Stimulated activated CD8-positive, alpha-beta memory T cell treated with anti-CD3 and anti-CD28 coated beads, Interleukin-2, amount 100 ng/mL, for 48 hours (primary cell): ENCODE data around the gene ZNF444.

Source experiments
- DNase-seq, 2 donors: peaks; one replicate each; pipeline ENCODE4 v3.0.0-alpha.2; 2020; ENCODE audit warnings: low read depth in 2 of 2

The ZNF444 gene

DNA sequence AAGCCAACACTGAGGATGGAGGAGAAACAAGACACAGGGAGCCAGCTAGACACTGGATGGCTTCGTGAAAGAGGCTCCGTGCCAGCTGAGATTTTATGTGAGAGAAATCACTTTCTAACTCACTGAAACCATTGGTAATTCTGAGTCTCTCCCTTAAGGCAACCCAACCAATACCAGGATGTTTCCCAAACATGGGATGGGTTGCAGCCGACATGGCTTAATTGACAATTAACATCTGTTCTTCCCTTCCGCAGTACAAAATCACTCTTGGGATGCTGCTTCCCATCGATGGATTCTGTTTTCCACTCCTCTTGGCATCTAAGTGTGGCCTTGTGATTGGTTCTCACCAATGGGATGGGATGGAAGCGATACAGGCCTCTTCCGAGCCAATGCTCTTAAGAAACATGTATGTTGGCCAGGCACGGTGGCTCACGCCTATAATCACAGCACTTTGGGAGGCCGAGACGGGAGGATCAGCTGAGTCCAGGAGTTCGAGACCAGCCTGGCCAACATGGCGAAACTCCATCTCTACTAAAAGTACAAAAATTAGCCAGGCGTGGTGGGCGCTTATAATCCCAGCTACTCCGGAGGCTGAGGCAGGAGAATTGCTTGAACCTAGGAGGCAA, 17.7 kb upstream of the ZNF444 start:
- DNase-seq, result no peak

- no peak for DNase-seq
These were observed 16.5 kb upstream of the ZNF444 start for GRCh38 chr19:56124578-56124977.

- no peak for DNase-seq
These were observed 15.1 kb upstream of the ZNF444 start for GRCh38 chr19:56125806-56126590.

- DNase-seq, result no peak
These were observed 13.9 kb upstream of the ZNF444 start for GRCh38 chr19:56126983-56127780.

- no peak for DNase-seq
These were observed 11.1 kb upstream of the ZNF444 start for GRCh38 chr19:56130006-56130405.

GRCh38 chr19:56131651-56132050, 9.4 kb upstream of the ZNF444 start:
- no peak for DNase-seq

DNA sequence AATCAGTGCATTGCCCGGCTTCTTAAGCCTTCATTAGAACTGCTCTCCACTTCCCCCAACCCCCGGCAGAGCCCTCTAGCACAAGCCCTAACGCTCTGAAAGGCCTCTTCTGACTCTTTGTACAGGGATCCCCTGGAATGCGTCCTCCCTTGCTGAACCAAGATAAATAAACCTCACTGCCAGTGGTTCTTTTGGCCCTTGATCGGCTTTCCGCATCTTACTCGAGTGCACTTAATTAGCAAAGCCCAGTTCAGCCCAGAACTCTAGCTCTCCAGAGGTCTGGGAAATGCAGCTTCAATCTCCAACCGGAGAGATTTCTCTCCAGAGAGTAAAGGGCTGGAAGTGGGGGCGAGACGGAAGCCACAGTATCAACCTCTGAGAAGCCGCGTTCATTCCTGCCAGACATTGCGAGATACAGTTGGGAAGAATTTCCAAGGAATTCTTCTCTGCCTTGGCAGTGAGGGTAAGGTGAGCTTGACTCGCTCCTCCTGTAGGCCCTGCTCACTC, 8.7 kb upstream of the ZNF444 start:
- DNase-seq, result no peak

DNA sequence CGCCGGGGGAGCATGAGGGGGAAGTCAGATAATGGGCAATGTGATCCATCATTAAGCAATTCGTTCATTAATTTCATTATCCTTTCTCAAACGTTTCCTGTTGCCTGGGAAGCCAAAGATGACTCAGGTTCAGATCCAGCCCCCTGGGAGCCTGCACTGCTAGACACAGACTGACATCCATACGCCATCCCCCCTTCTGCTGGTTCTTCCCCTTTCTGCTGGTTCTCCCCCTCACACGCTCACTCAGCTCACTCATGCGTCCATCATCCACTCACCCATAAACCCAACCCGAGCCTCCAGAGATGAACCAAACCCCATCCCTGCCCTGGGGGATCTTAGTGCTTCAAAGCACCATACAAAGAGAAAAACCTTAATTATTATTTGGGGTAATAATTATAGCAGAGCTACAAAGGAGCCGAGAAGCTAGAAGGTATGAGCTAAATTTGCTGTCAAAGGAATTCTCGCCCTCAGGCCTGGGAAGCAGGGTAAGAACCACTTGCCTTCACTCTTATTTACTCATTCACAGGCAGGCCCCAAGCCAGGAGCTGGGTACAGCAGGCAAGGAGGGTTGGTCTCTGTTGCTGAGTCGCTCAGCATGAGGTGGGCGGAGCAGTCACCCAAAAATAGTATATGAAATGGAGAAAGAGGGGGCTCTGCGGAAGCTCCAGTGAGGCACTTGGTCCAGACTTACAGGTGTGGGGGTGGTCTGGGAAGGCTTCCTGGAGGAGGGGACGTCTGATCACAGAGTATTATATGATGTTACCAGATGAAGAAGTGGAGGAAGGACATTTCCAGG, 7.0 kb upstream of the ZNF444 start:
- no peak for DNase-seq

DNA sequence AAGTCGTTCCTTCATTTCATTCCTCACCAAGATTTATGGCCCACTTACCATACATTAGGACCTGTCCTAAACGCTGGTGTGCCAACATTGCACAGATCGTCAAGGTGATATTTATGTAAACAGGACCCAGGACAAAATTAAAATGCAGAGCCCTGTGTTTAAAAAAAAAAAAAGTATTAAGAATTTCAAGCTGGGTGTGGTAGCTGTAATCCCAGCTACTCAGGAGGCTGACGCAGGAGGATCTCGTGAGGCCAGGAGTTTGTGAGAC, 6.5 kb upstream of the ZNF444 start:
- no peak for DNase-seq

DNA sequence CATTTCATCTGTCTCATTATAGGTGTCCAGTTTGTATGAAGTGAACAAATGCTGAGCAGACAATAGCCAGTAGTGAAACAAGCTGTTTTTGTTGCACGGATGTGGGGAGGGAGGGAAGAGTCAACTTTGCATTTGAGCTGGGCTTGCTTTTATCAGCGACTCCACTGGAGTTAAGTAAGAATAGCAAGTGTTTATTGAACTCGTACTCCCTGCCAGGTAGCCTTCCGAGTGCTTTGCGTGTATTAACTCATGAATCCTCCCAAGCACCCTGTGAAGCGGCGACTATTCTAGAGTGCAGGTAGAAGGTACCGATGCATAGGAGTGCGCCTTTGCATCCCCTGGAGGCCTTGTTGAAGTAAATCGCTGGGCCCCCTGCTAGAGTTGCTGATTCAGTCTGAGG, 4.7 kb upstream of the ZNF444 start:
- no peak for DNase-seq

- DNase-seq, result no peak
These were observed 3.7 kb upstream of the ZNF444 start for GRCh38 chr19:56137405-56137804.

DNA sequence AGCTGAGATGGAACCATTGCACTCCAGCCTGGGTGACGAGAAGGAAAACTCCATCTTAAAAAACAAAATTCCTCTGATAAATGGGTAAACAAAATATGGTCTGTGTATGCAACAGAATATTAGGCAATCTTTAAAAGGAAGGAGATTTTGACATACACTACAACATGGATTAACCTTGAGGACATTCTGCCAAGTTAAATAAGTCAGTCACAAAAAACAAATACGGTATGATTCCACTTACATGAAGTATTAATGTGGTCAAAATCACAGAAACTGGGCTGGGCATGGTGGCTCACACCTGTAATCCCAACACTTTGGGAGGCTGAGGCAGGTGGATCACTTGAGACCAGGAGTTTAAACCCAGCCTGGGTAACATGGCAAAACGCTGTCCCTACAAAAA, 3.0 kb upstream of the ZNF444 start:
- DNase-seq, result no peak

DNA sequence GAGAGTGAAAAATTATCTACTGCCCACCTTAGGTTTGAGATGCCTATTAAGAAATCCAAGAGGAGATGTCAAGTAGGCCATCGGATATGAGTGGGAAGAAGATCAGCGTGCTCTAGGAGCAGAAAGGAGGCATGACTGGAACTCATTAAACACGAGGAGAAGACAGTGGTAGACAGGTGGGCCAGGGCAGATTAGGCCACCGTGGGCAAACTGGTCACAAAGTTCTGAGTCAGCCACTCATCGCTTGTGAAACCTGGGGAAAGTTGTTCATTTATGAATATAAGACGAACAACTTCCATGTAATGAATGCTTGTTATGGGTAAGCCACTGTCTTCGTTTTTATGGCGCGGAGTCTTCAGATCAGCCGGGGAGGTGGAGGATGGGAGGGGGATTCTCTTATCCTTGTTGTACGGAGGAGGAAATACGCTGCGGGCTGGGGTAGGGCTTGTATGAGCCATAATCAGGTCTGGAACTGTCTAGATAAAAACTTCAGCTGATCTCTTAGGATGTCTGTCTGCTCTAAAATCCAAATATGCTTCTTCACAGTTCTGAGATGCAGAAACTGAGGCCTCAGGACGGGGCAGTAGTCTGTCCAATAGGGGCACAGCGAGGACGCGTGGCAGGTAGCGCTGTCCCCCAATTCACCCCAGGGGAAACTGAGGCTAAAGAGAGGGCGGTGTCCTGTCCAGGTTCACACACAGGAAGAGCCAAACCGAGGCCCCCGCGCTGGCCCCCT, 1.1 kb upstream of the ZNF444 start:
- no peak for DNase-seq

- DNase-seq, result no peak
These were observed 418 bp downstream of the ZNF444 start for GRCh38 chr19:56141417-56141993.

GRCh38 chr19:56142087-56142787, 1.1 kb downstream of the ZNF444 start:
- no peak for DNase-seq

DNA sequence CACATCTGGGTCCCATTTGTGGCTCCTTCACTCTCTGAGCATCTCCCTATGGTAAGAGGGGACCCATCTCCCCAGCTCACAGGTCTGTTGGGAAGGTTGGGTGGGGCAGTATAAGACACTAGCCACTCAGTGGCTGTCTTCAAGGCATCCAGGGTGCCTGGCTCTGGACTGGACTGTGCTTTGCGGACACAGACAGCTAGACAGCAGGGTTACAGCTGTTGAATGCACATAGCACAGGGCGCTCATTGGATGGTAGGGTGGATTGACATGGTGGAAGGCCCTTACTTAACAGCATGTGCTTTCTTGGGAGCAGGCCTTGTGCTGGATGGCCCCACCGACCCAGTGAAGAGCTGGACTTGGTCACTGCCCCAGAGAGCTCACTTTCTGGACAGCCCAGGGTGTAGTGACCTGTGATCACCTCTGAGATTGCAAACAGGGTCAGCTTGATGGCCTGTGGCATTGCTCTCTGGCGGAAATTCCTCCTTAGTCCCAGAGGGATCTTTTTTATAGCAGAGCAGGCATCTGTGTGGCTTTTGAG, 1.9 kb downstream of the ZNF444 start:
- DNase-seq, result no peak

- DNase-seq, result no peak
These were observed 3.3 kb downstream of the ZNF444 start for GRCh38 chr19:56144376-56144775.

DNA sequence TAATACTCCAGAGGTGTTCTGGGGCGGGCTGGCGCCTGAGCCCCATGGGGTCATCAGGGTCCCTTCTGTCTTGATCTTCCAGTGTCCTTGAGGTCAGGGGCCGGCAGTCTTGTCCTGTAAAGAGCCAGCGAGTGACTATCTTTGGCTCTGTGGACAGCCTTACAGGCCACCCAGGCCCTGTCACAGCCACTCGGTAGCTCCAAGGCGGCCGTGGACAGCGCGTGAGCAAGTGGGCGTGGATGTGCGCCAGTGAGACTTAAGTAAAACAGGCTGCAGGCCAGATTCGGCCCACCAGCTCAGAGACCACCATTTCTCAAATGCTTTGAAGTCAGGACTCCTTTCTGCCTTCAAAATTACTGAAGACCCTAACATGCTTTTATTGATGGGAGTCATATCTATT, 3.7 kb downstream of the ZNF444 start:
- no peak for DNase-seq

DNA sequence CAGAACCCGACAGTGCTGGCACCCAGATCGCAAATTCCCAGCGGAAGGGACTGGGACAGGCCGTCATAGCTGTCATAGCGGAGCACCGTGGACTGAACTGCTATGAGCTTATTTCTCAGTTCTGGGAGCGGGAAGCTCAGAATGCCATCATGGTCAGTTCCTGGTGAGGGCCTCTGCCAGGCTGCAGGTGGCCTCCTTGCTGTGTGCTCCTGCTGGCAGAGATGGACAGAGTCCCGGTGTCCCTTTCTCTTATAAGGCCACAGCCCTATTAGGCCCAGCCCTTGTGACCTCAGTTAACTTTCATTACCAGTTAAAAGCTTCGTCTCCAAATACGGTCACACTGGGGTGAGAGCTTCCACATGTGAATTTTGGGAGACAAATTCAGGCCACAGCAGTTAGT, 4.6 kb downstream of the ZNF444 start:
- DNase-seq, result no peak

- DNase-seq, result no peak
These were observed 5.8 kb downstream of the ZNF444 start for GRCh38 chr19:56146904-56147303.
